Measurements from ENCODE around the gene PPP2R2B. TPM values are rescaled to one million over a fixed set of nuclear protein-coding genes. Genes with fewer than 3 reads are reported as not detected.

PPP2R2B gene
- total and polyA plus RNA-seq, 4 donors = 2.0 to 27.3 (median 12.0) TPM

- H3K27ac ChIP-seq (ENCODE audit: low read depth in 1 of 2, low read length in 2 of 2) = no peak overlapping the region
- DNase-seq = no peak
- no peaks in the 10 kb centered on the region for H3K27me3 ChIP-seq (ENCODE audit: control insufficient read depth in 1 of 2, insufficient read depth in 2 of 2, low read length in 1 of 2)
- WGBS, 2 donors = 0 to 8% methylated on average over 1 of the region's 1 CpG
- no peaks in the 10 kb centered on the region for H3K9me3 ChIP-seq (ENCODE audit: control insufficient read depth, low read length)
- H3K4me3 ChIP-seq (ENCODE audit: low read length in 2 of 2) = no peak overlapping the region
- peaks cover 11 to 20% of the 10 kb centered on the region in 2 donors for H3K4me1 ChIP-seq (ENCODE audit: control insufficient read depth in 1 of 2, insufficient read depth in 2 of 2, low read length in 2 of 2)
- intact Hi-C loops (cut with DNase I) = loop anchor here (5.0 to 10.0 kb wide), 3 partner anchors 67 to 170 kb away; partner anchors contain the start of gene PPP2R2B (in 1 of the 2)
- peak; percentile 58 for ATAC-seq (ENCODE audit: low FRiP score)
- no peaks in the 10 kb centered on the region for H3K36me3 ChIP-seq (ENCODE audit: control insufficient read depth in 1 of 2, insufficient read depth in 2 of 2, low read length in 1 of 2)
Measured at GRCh38 chr5:146794326-146795029, 84.1 kb downstream of the PPP2R2B start.

- H3K4me1 ChIP-seq (ENCODE audit: control insufficient read depth in 1 of 2, insufficient read depth in 2 of 2, low read length in 2 of 2) = peaks cover 9 to 20% of the 10 kb centered on the region in 2 donors
- no peaks in the 10 kb centered on the region for H3K36me3 ChIP-seq (ENCODE audit: control insufficient read depth in 1 of 2, insufficient read depth in 2 of 2, low read length in 1 of 2)
- no peak overlapping the region for H3K4me3 ChIP-seq (ENCODE audit: low read length in 2 of 2)
- no peak overlapping the region for H3K27ac ChIP-seq (ENCODE audit: low read depth in 1 of 2, low read length in 2 of 2)
- ATAC-seq (ENCODE audit: low FRiP score) (no peak), DNase-seq (no peak)
- intact Hi-C loops (cut with DNase I) = loop anchor here (5.0 to 10.0 kb wide), 2 partner anchors 66 to 171 kb away; no protein-coding TSS in a partner anchor
- no peaks in the 10 kb centered on the region for H3K9me3 ChIP-seq (ENCODE audit: control insufficient read depth, low read length)
- whole genome bisulfite sequencing, 2 donors = 72 to 83% methylated on average over 1 of the region's 1 CpG
- no peaks in the 10 kb centered on the region for H3K27me3 ChIP-seq (ENCODE audit: control insufficient read depth in 1 of 2, insufficient read depth in 2 of 2, low read length in 1 of 2)
Measured at GRCh38 chr5:146793709-146794108, 84.8 kb downstream of the PPP2R2B start.

- Histone ChIP-seq H3K36me3 (ENCODE audit: control insufficient read depth in 1 of 2, insufficient read depth in 2 of 2, low read length in 1 of 2) (no peaks in the 10 kb centered on the region), H3K4me1 (ENCODE audit: control insufficient read depth in 1 of 2, insufficient read depth in 2 of 2, low read length in 2 of 2) (peaks cover 4 to 10% of the 10 kb centered on the region in 2 donors), H3K4me3 (ENCODE audit: low read length in 2 of 2) (no peak overlapping the region), H3K27ac (ENCODE audit: low read depth in 1 of 2, low read length in 2 of 2) (no peak overlapping the region), H3K27me3 (ENCODE audit: control insufficient read depth in 1 of 2, insufficient read depth in 2 of 2, low read length in 1 of 2) (no peaks in the 10 kb centered on the region), H3K9me3 (ENCODE audit: control insufficient read depth, low read length) (no peaks in the 10 kb centered on the region)
- DNase-seq (no peak), ATAC-seq (ENCODE audit: low FRiP score) (no peak)
- intact Hi-C loops (cut with DNase I) = loop anchor here (5.0 to 10.0 kb wide), 2 partner anchors 64 to 173 kb away; no protein-coding TSS in a partner anchor
Measured at GRCh38 chr5:146791471-146791870, 87.1 kb downstream of the PPP2R2B start.

- DNase-seq = no peak
- no peak for ATAC-seq (ENCODE audit: low FRiP score)
- no peaks in the 10 kb centered on the region for H3K27me3 ChIP-seq (ENCODE audit: control insufficient read depth in 1 of 2, insufficient read depth in 2 of 2, low read length in 1 of 2)
- H3K27ac ChIP-seq (ENCODE audit: low read depth in 1 of 2, low read length in 2 of 2) = no peak overlapping the region
- intact Hi-C loops (cut with DNase I) = loop anchor here (5.0 to 10.0 kb wide), 2 partner anchors 63 to 175 kb away; no protein-coding TSS in a partner anchor
- H3K4me1 ChIP-seq (ENCODE audit: control insufficient read depth in 1 of 2, insufficient read depth in 2 of 2, low read length in 2 of 2) = peaks cover 0 to 8% of the 10 kb centered on the region in 2 donors
- H3K36me3 ChIP-seq (ENCODE audit: control insufficient read depth in 1 of 2, insufficient read depth in 2 of 2, low read length in 1 of 2) = no peaks in the 10 kb centered on the region
- no peaks in the 10 kb centered on the region for H3K9me3 ChIP-seq (ENCODE audit: control insufficient read depth, low read length)
- 61 to 70% methylated on average over 6 of the region's 6 CpGs for WGBS, 2 donors
- no peak overlapping the region for H3K4me3 ChIP-seq (ENCODE audit: low read length in 2 of 2)
Measured at GRCh38 chr5:146789712-146790653, 88.6 kb downstream of the PPP2R2B start.

- Histone ChIP-seq H3K36me3 (ENCODE audit: control insufficient read depth in 1 of 2, insufficient read depth in 2 of 2, low read length in 1 of 2) (no peaks in the 10 kb centered on the region), H3K4me1 (ENCODE audit: control insufficient read depth in 1 of 2, insufficient read depth in 2 of 2, low read length in 2 of 2) (peaks cover 0 to 8% of the 10 kb centered on the region in 2 donors), H3K27ac (ENCODE audit: low read depth in 1 of 2, low read length in 2 of 2) (no peak overlapping the region), H3K27me3 (ENCODE audit: control insufficient read depth in 1 of 2, insufficient read depth in 2 of 2, low read length in 1 of 2) (no peaks in the 10 kb centered on the region), H3K9me3 (ENCODE audit: control insufficient read depth, low read length) (no peaks in the 10 kb centered on the region), H3K4me3 (ENCODE audit: low read length in 2 of 2) (no peak overlapping the region)
- intact Hi-C loops (cut with DNase I) = no loop called here
- no peak for ATAC-seq (ENCODE audit: low FRiP score)
- WGBS, 2 donors = 30 to 36% methylated on average over 2 of the region's 2 CpGs
- no peak for DNase-seq
Measured at GRCh38 chr5:146788898-146789297, 89.7 kb downstream of the PPP2R2B start.

GRCh38 chr5:146785065-146785464 is 93.5 kb downstream of the PPP2R2B start:
- Histone ChIP-seq H3K4me3 (ENCODE audit: low read length in 2 of 2) (no peak overlapping the region), H3K4me1 (ENCODE audit: control insufficient read depth in 1 of 2, insufficient read depth in 2 of 2, low read length in 2 of 2) (peaks cover 0 to 2% of the 10 kb centered on the region in 2 donors), H3K27ac (ENCODE audit: low read depth in 1 of 2, low read length in 2 of 2) (no peak overlapping the region), H3K27me3 (ENCODE audit: control insufficient read depth in 1 of 2, insufficient read depth in 2 of 2, low read length in 1 of 2) (no peaks in the 10 kb centered on the region), H3K36me3 (ENCODE audit: control insufficient read depth in 1 of 2, insufficient read depth in 2 of 2, low read length in 1 of 2) (no peaks in the 10 kb centered on the region), H3K9me3 (ENCODE audit: control insufficient read depth, low read length) (no peaks in the 10 kb centered on the region)
- no peak for ATAC-seq (ENCODE audit: low FRiP score)
- peak in 1 of 2 donors; percentile 58 for DNase-seq
- 70 to 71% methylated on average over 3 of the region's 3 CpGs for WGBS, 2 donors
- intact Hi-C loops (cut with DNase I) = no loop called here

GRCh38 chr5:146781157-146781556 is 97.4 kb downstream of the PPP2R2B start:
- DNase-seq = no peak
- Histone ChIP-seq H3K4me3 (ENCODE audit: low read length in 2 of 2) (no peak overlapping the region), H3K4me1 (ENCODE audit: control insufficient read depth in 1 of 2, insufficient read depth in 2 of 2, low read length in 2 of 2) (peaks cover 0 to 2% of the 10 kb centered on the region in 2 donors), H3K27me3 (ENCODE audit: control insufficient read depth in 1 of 2, insufficient read depth in 2 of 2, low read length in 1 of 2) (no peaks in the 10 kb centered on the region), H3K36me3 (ENCODE audit: control insufficient read depth in 1 of 2, insufficient read depth in 2 of 2, low read length in 1 of 2) (no peaks in the 10 kb centered on the region), H3K9me3 (ENCODE audit: control insufficient read depth, low read length) (no peaks in the 10 kb centered on the region), H3K27ac (ENCODE audit: low read depth in 1 of 2, low read length in 2 of 2) (no peak overlapping the region)
- intact Hi-C loops (cut with DNase I) = no loop called here
- ATAC-seq (ENCODE audit: low FRiP score) = no peak
- 49 to 87% methylated on average over 2 of the region's 2 CpGs for WGBS, 2 donors

- ATAC-seq (ENCODE audit: low FRiP score) = no peak
- no peak for DNase-seq
- H3K4me1 ChIP-seq (ENCODE audit: control insufficient read depth in 1 of 2, insufficient read depth in 2 of 2, low read length in 2 of 2) = peaks cover 0 to 2% of the 10 kb centered on the region in 2 donors
- no peaks in the 10 kb centered on the region for H3K36me3 ChIP-seq (ENCODE audit: control insufficient read depth in 1 of 2, insufficient read depth in 2 of 2, low read length in 1 of 2)
- intact Hi-C loops (cut with DNase I) = no loop called here
- H3K27ac ChIP-seq (ENCODE audit: low read depth in 1 of 2, low read length in 2 of 2) = no peak overlapping the region
- H3K27me3 ChIP-seq (ENCODE audit: control insufficient read depth in 1 of 2, insufficient read depth in 2 of 2, low read length in 1 of 2) = no peaks in the 10 kb centered on the region
- 87 to 90% methylated on average over 10 of the region's 10 CpGs for WGBS, 2 donors
- no peak overlapping the region for H3K4me3 ChIP-seq (ENCODE audit: low read length in 2 of 2)
- H3K9me3 ChIP-seq (ENCODE audit: control insufficient read depth, low read length) = no peaks in the 10 kb centered on the region
Measured at GRCh38 chr5:146779211-146779869, 99.2 kb downstream of the PPP2R2B start.

Measured in aorta (tissue), 5 donors.